NT2/D1 (cell line): ENCODE measurements around the gene ZNF730.

Experiments
- SUZ12 ChIP-seq: IDR thresholded peaks from 2 replicates; pipeline ENCODE4 v1.6.1; 2011; ENCODE audit not compliant: insufficient read length, insufficient read depth; ENCODE audit errors: extremely low read depth
- YY1 ChIP-seq: IDR thresholded peaks from 2 replicates; pipeline ENCODE4 v1.6.1; 2011; ENCODE audit not compliant: insufficient read length, insufficient read depth
- ZNF274 ChIP-seq: IDR thresholded peaks from 2 replicates; pipeline ENCODE4 v1.6.1; 2011; ENCODE audit warnings: mild to moderate bottlenecking, low read depth, low read length

GRCh38 chr19:23095418-23095817 is 21.4 kb upstream of the ZNF730 start:
- TF ChIP-seq ZNF274 (no peak), YY1 (no peak), SUZ12 (no peak)
